ENCODE results near the gene TCF23.

DNA sequence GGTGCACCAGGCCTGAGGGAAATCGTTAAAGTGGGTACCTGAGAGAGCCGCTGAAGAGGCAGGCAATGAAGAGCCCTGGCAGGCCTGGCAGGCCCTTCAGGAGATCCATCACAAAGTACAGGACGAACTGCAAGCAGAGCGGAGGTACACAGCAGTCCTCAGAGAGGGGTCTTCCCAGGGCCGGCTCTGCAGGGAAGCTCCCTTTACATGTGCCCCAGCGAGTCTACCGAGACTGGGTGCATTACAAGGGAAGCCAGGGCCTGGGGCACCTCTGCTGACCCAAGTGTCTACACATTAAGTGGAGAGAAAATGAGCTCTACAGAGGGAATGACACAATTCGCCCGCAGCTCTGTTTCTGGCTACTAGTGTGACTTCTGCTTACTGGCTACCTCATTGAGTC lies 54.9 kb downstream of the TCF23 start:
- TF ChIP-seq, protein P1, sequence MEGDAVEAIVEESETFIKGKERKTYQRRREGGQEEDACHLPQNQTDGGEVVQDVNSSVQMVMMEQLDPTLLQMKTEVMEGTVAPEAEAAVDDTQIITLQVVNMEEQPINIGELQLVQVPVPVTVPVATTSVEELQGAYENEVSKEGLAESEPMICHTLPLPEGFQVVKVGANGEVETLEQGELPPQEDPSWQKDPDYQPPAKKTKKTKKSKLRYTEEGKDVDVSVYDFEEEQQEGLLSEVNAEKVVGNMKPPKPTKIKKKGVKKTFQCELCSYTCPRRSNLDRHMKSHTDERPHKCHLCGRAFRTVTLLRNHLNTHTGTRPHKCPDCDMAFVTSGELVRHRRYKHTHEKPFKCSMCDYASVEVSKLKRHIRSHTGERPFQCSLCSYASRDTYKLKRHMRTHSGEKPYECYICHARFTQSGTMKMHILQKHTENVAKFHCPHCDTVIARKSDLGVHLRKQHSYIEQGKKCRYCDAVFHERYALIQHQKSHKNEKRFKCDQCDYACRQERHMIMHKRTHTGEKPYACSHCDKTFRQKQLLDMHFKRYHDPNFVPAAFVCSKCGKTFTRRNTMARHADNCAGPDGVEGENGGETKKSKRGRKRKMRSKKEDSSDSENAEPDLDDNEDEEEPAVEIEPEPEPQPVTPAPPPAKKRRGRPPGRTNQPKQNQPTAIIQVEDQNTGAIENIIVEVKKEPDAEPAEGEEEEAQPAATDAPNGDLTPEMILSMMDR (IDR thresholded peaks at IDR 0.05): no peak
- no peak for TF ChIP-seq POLR2A (IDR thresholded peaks at IDR 0.05)

Measured in adrenal gland (tissue), 5 donors.